HEK293T (cell line): ENCODE measurements around the gene PPP2R5C.

Experiments
- ARNT ChIP-seq: fragments of 450-650 bp; IDR thresholded peaks from 2 replicates; pipeline ENCODE4 v1.6.1; 2017; ENCODE audit warnings: mild to moderate bottlenecking
- BHLHE40 ChIP-seq: fragments of 450-650 bp; IDR thresholded peaks from 2 replicates; pipeline ENCODE4 v1.6.1; 2016; ENCODE audit warnings: mild to moderate bottlenecking, moderate library complexity, borderline replicate concordance
- ELF4 ChIP-seq: fragments of 450-650 bp; IDR thresholded peaks from 2 replicates; pipeline ENCODE4 v1.6.1; 2017; ENCODE audit warnings: antibody characterized with exemption
- FOXA1 ChIP-seq: fragments of 450-650 bp; IDR thresholded peaks from 2 replicates; pipeline ENCODE4 v1.6.1; 2016; ENCODE audit warnings: mild to moderate bottlenecking
- FOXK2 ChIP-seq: fragments of 450-650 bp; IDR thresholded peaks from 2 replicates; pipeline ENCODE4 v1.6.1; 2016; ENCODE audit warnings: mild to moderate bottlenecking
- FOXM1 ChIP-seq: fragments of 450-650 bp; IDR thresholded peaks from 2 replicates; pipeline ENCODE4 v1.6.1; 2017; ENCODE audit warnings: mild to moderate bottlenecking, borderline replicate concordance
- HDGF ChIP-seq: fragments of 450-650 bp; IDR thresholded peaks from 2 replicates; pipeline ENCODE4 v1.6.1; 2017; ENCODE audit warnings: antibody characterized with exemption, borderline replicate concordance
- LEF1 ChIP-seq: fragments of 450-650 bp; IDR thresholded peaks from 2 replicates; pipeline ENCODE4 v1.6.1; 2017; ENCODE audit warnings: mild to moderate bottlenecking, borderline replicate concordance
- NFRKB ChIP-seq: fragments of 450-650 bp; IDR thresholded peaks from 2 replicates; pipeline ENCODE4 v1.6.1; 2016; ENCODE audit warnings: mild to moderate bottlenecking, moderate library complexity
- PKNOX1 ChIP-seq: fragments of 450-650 bp; IDR thresholded peaks from 2 replicates; pipeline ENCODE4 v1.6.1; 2016
- SP1 ChIP-seq: fragments of 450-650 bp; IDR thresholded peaks from 2 replicates; pipeline ENCODE4 v1.6.1; 2017
- SUZ12 ChIP-seq: fragments of 450-650 bp; IDR thresholded peaks from 2 replicates; pipeline ENCODE4 v1.6.1; 2016; ENCODE audit warnings: mild to moderate bottlenecking
- TARDBP ChIP-seq: fragments of 450-650 bp; IDR thresholded peaks from 2 replicates; pipeline ENCODE4 v1.6.1; 2016
- ZNF384 ChIP-seq: fragments of 450-650 bp; IDR thresholded peaks from 2 replicates; pipeline ENCODE4 v1.6.1; 2016

- TF ChIP-seq SUZ12 (no peak), SP1 (no peak), HDGF (no peak), BHLHE40 (no peak), PKNOX1 (no peak), FOXM1 (no peak), ELF4 (no peak), NFRKB (no peak), ARNT (no peak), FOXK2 (no peak), FOXA1 (no peak), ZNF384 (no peak), LEF1 (no peak), TARDBP (no peak)
Measured at GRCh38 chr14:101918065-101918989, 156.8 kb downstream of the PPP2R5C start.
